Jurkat, Clone E6-1 (cell line): ENCODE measurements around the gene CDH3.

ENCODE experiments used
- DNase-seq: peaks from one replicate; pipeline ENCODE4 v3.0.0-alpha.2; 2011; ENCODE audit warnings: low read depth, low spot score
- H3K4me3 ChIP-seq: 2 replicates; pipeline ENCODE4 v1.5.1; 2011; ENCODE audit warnings: mild to moderate bottlenecking, low read length, control low read depth, moderate library complexity

The CDH3 gene

GRCh38 chr16:68731637-68732036 is 86.5 kb downstream of the CDH3 start:
- no peak overlapping the region for H3K4me3 ChIP-seq
- DNase-seq = no peak

- no peak overlapping the region for H3K4me3 ChIP-seq
- DNase-seq = no peak
These were observed 87.1 kb downstream of the CDH3 start for GRCh38 chr16:68732042-68732680.

DNA sequence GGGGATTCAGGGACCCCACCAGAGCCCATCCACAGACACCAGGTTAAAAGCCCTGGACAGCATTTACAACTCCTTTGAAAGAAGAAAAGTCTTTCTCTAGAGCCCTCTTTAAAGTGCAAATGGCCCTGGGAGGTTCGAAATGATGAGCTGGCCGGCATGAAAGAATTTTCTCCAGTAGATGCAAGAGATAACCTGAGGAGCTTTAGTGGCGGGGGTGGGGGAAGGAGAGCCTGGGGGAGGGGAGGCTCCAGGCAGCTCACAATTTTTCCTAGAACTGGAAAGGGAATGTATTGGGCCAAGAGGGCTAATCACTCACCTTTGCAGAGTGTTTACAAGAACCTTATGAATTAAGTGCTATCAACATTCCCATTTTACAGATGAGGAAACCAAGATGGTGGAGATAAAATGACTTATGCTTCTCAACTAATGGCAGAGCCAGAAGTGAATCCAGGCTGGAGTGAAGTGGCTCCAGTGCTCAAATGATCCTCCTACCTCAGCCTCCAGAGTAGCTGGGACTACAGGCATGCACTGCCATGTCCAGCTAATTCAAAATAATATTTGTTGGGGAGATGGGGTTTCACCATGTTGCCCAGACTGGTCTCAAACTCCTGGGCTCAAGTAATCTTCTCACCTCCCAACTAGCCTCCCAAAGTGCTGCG is 87.8 kb downstream of the CDH3 start:
- DNase-seq = no peak

DNA sequence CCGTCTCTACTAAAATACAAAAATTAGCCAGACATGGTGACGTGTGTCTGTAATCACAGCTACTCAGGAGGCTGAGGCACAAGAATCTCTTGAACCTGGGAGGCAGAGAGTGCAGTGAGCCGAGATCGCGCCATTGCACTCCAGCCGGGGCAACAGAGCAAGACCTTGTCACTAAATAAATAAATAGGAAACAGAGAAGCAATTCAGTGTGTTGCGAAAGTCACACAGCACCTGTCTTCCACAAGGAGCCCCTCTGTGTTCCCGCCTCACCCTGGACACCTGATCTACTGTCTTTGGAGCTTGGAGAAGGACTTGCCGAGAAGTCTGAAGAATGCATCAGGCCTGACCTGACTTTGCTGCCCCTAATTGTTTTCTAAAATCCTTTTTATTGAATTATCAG is 88.5 kb downstream of the CDH3 start:
- DNase-seq = no peak
- H3K4me3 ChIP-seq = no peak overlapping the region

More for the DNA sequence above, 87.8 kb downstream of the CDH3 start:
- no peak overlapping the region for H3K4me3 ChIP-seq

GRCh38 chr16:68734782-68735181 is 89.7 kb downstream of the CDH3 start:
- H3K4me3 ChIP-seq = no peak overlapping the region
- no peak for DNase-seq

GRCh38 chr16:68736561-68736960 is 91.5 kb downstream of the CDH3 start:
- DNase-seq = no peak
- no peak overlapping the region for H3K4me3 ChIP-seq

DNA sequence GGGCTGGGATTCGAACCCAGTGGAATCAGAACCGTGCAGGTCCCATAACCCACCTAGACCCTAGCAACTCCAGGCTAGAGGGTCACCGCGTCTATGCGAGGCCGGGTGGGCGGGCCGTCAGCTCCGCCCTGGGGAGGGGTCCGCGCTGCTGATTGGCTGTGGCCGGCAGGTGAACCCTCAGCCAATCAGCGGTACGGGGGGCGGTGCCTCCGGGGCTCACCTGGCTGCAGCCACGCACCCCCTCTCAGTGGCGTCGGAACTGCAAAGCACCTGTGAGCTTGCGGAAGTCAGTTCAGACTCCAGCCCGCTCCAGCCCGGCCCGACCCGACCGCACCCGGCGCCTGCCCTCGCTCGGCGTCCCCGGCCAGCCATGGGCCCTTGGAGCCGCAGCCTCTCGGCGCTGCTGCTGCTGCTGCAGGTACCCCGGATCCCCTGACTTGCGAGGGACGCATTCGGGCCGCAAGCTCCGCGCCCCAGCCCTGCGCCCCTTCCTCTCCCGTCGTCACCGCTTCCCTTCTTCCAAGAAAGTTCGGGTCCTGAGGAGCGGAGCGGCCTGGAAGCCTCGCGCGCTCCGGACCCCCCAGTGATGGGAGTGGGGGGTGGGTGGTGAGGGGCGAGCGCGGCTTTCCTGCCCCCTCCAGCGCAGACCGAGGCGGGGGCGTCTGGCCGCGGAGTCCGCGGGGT is 92.1 kb downstream of the CDH3 start, which contains the start of gene CDH1:
Gene CDH1, plus strand, starts transcription at position 247 of the 684 bp plus-strand sequence. Its CDS starts 124 bp downstream, at position 371.
- H3K4me3 ChIP-seq = no peak within 1 kb of the TSS
- DNase-seq = no peak

DNA sequence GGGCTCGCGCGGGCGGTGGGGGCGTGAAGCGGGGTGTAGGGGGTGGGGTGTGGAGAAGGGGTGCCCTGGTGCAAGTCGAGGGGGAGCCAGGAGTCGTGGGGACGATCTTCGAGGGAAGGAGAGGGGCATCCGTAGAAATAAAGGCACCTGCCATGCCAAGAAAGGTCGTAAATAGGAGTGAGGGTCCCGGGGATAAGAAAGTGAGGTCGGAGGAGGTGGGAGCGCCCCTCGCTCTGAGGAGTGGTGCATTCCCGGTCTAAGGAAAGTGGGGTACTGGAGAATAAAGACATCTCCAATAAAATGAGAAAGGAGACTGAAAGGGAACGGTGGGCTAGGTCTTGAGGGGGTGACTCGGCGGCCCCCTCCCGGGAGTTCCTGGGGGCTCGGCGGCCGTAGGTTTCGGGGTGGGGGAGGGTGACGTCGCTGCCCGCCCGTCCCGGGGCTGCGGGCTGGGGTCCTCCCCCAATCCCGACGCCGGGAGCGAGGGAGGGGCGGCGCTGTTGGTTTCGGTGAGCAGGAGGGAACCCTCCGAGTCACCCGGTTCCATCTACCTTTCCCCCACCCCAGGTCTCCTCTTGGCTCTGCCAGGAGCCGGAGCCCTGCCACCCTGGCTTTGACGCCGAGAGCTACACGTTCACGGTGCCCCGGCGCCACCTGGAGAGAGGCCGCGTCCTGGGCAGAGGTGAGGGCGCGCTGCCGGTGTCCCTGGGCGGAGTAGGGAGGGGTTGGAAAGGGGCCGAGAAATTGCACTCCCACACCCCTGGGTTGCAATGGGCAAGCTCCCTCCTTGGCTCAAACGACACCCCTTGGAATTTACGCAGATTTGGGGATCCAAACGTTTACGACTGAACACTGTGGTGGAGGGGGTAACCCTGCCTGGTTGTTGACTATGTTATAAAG is 92.9 kb downstream of the CDH3 start:
- H3K4me3 ChIP-seq = no peak overlapping the region
- no peak for DNase-seq

GRCh38 chr16:68739964-68740627 is 95.0 kb downstream of the CDH3 start:
- H3K4me3 ChIP-seq = no peak overlapping the region
- DNase-seq = peak; percentile 19

DNA sequence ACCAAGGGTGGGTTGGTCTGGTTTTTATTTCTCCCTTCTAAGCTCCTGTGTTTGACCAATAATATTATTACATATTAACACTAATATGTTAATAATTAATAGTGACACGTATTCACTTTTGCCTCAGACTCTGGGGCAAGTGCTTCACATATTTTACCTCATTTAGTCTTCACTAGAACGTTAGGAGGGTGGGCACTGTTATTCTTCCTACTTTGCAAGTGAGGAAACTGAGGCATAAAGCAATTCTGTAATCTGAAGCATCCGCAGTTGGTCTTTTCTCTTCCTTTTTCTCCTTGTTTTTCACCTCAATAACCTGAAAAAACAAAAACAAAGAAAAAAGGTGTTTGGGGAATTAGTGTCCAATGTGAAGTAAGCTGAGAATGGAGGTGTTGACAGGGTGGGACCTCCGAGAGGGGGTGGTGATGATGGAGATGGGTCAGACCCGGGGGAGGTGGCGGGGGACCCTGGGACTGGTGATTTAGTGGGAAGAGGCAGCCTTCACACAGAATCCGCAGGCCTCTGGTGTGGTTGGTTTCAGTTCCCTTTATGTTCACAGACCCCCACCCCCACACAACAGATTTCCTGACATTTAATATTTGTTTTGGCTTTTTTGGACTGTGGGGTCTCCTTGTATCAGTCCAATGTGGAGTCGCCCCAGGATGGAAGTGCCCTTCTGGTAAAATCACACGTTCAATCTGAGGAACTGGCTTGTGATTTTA is 95.7 kb downstream of the CDH3 start:
- H3K4me3 ChIP-seq = no peak overlapping the region
- DNase-seq = no peak

DNA sequence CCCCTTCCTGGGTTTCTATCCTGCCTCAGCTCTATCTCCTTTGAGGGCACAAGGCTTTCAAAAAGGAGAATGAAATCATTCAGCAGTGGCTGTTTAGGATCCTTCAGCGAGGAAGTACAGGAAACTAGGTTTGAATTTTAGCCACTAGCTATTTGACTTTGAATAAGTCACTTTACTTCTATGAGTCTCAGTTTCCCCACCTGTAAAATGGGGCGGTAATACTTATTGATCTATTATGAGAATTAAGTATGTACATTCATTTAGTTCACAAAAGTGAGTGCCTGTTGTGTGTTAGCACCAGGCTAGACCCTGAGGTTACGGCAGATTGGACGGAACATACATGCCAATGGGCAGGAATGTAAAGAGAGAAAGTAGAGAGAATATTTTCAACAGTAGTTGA is 98.6 kb downstream of the CDH3 start:
- DNase-seq = no peak
- no peak overlapping the region for H3K4me3 ChIP-seq

GRCh38 chr16:68744744-68745280 is 99.7 kb downstream of the CDH3 start:
- no peak overlapping the region for H3K4me3 ChIP-seq
- no peak for DNase-seq

- no peak for DNase-seq
These were observed 101.8 kb downstream of the CDH3 start for GRCh38 chr16:68746951-68747350.

DNA sequence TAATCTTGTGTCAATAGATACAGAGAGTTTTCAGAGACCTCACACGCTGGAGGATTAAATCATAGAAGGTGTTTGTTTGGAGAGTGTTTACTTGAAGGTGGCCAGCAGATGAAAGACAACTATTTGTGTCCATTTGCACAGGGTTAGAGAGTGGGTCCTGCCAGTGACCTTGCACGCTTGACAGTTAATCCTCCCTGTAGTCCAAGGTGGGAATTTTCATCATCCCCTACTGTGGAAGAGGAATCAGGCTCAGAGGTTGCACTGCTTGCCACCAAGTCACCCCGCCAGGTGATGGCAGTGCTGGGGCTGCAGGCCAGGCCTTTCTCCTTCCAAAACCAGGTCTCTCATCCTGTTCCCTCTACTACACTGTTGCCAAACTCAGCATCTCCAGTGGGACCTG is 104.3 kb downstream of the CDH3 start:
- no peak for DNase-seq
- H3K4me3 ChIP-seq = no peak overlapping the region

More at GRCh38 chr16:68746951-68747350, 101.8 kb downstream of the CDH3 start:
- no peak overlapping the region for H3K4me3 ChIP-seq
